ENCODE results near the gene TMEFF1.

The TMEFF1 gene

GRCh38 chr9:100577776-100578448, 105.0 kb downstream of the TMEFF1 start, which contains the start of gene CAVIN4:
TSS of gene CAVIN4 (plus strand) at chr9:100578079. CDS start at chr9:100578144, 65 bp downstream.
- no peak for DNase-seq (ENCODE audit: low spot score)

- no peak for DNase-seq (ENCODE audit: low spot score)
These were observed 105.7 kb downstream of the TMEFF1 start for GRCh38 chr9:100578610-100579009.

GRCh38 chr9:100579665-100580064, 106.7 kb downstream of the TMEFF1 start:
- DNase-seq (ENCODE audit: low spot score): no peak

- DNase-seq (ENCODE audit: low spot score): no peak
These were observed 107.3 kb downstream of the TMEFF1 start for GRCh38 chr9:100580257-100580656.

GRCh38 chr9:100581081-100581480, 108.1 kb downstream of the TMEFF1 start:
- DNase-seq (ENCODE audit: low spot score): no peak

GRCh38 chr9:100581661-100582060, 108.7 kb downstream of the TMEFF1 start:
- no peak for DNase-seq (ENCODE audit: low spot score)

GRCh38 chr9:100583014-100583802, 110.3 kb downstream of the TMEFF1 start:
- no peak for DNase-seq (ENCODE audit: low spot score)

- DNase-seq (ENCODE audit: low spot score): no peak
These were observed 112.0 kb downstream of the TMEFF1 start for GRCh38 chr9:100584951-100585350.

- DNase-seq (ENCODE audit: low spot score): no peak
These were observed 113.1 kb downstream of the TMEFF1 start for GRCh38 chr9:100586093-100586492.

- DNase-seq (ENCODE audit: low spot score): peak; percentile 67
These were observed 114.4 kb downstream of the TMEFF1 start for GRCh38 chr9:100587375-100587774.

- DNase-seq (ENCODE audit: low spot score): peak; percentile 69
These were observed 116.6 kb downstream of the TMEFF1 start for GRCh38 chr9:100589582-100589981.

- no peak for DNase-seq (ENCODE audit: low spot score)
These were observed 117.5 kb downstream of the TMEFF1 start for GRCh38 chr9:100590481-100590880.

- no peak for DNase-seq (ENCODE audit: low spot score)
These were observed 118.2 kb downstream of the TMEFF1 start for GRCh38 chr9:100591139-100591538.

- DNase-seq (ENCODE audit: low spot score): no peak
These were observed 118.9 kb downstream of the TMEFF1 start for GRCh38 chr9:100591639-100592412.

- peak; percentile 79 for DNase-seq (ENCODE audit: low spot score)
These were observed 122.6 kb downstream of the TMEFF1 start for GRCh38 chr9:100595391-100596199.

- no peak for DNase-seq (ENCODE audit: low spot score)
These were observed 124.3 kb downstream of the TMEFF1 start for GRCh38 chr9:100597236-100597635.

- DNase-seq (ENCODE audit: low spot score): peak; percentile 81
These were observed 125.7 kb downstream of the TMEFF1 start for GRCh38 chr9:100598641-100599145.

GRCh38 chr9:100600521-100601079, 127.7 kb downstream of the TMEFF1 start:
- no peak for DNase-seq (ENCODE audit: low spot score)

GRCh38 chr9:100601216-100601615, 128.3 kb downstream of the TMEFF1 start:
- no peak for DNase-seq (ENCODE audit: low spot score)

GRCh38 chr9:100602342-100602801, 129.4 kb downstream of the TMEFF1 start:
- peak; percentile 59 for DNase-seq (ENCODE audit: low spot score)

GRCh38 chr9:100605405-100605804, 132.5 kb downstream of the TMEFF1 start:
- no peak for DNase-seq (ENCODE audit: low spot score)

Measured in kidney capillary endothelial cell (primary cell).